ENCODE data around the gene MRPS7. TPM values are rescaled to one million over a fixed set of nuclear protein-coding genes. Genes with fewer than 3 reads are reported as not detected.

Gene MRPS7
- total and polyA plus RNA-seq, 9 of the 15 experiments (the other 6 are each of a cell fraction or from before 2014, with no cell fraction given), result 107 to 244 (median 132) TPM

- no peak for TF ChIP-seq ZNF766 (CRISPR knock-in tag; conservative IDR thresholded peaks at IDR 0.05)
- TF ChIP-seq TAF1 (IDR thresholded peaks at IDR 0.05; ENCODE audit: control insufficient read depth, extremely low read depth, insufficient read depth, low read length, severe bottlenecking), result no peak
- no peak for TF ChIP-seq SETDB1 (IDR thresholded peaks at IDR 0.05; ENCODE audit: low read length)
- peak; percentile 11; the same call in 1 of the 2 replicates for TF ChIP-seq ZNF384 (IDR thresholded peaks at IDR 0.05; ENCODE audit: low read depth, low read length)
- TF ChIP-seq CREB3 (tag; conservative IDR thresholded peaks at IDR 0.05; ENCODE audit: low read depth), result 0 out of 2 replicates have a peak, but pooled peaks have one; percentile 41
- no peak for TF ChIP-seq CBX2 (IDR thresholded peaks at IDR 0.05; ENCODE audit: insufficient read depth, low read length, poor library complexity, severe bottlenecking)
- TF ChIP-seq NCOR1 (IDR thresholded peaks at IDR 0.05), result no peak
- no peak for TF ChIP-seq HSF4 (CRISPR knock-in tag; IDR thresholded peaks at IDR 0.05; ENCODE audit: borderline replicate concordance)
- no peak for TF ChIP-seq ZFPM2 (CRISPR knock-in tag; IDR thresholded peaks at IDR 0.05)
- TF ChIP-seq BMI1 (IDR thresholded peaks at IDR 0.05; ENCODE audit: low read length), result no peak
- TF ChIP-seq ARID1B (IDR thresholded peaks at IDR 0.05), result 0 out of 2 replicates have a peak, but pooled peaks have one; percentile 49
- no peak for TF ChIP-seq ZFP1 (CRISPR knock-in tag; IDR thresholded peaks at IDR 0.05)
- TF ChIP-seq ZBTB33 (CRISPR knock-in tag; IDR thresholded peaks at IDR 0.05), result peak; percentile 79
- no peak for TF ChIP-seq CREBBP (IDR thresholded peaks at IDR 0.05; ENCODE audit: low read depth, low read length)
- TF ChIP-seq ZKSCAN3 (CRISPR knock-in tag; IDR thresholded peaks at IDR 0.05), result no peak
- no peak for TF ChIP-seq ETV6 (IDR thresholded peaks at IDR 0.05; ENCODE audit: borderline replicate concordance in 1 of 2, low read depth in 2 of 2, low read length in 1 of 2)
- no peak for TF ChIP-seq ETV6 (CRISPR knock-in tag; IDR thresholded peaks at IDR 0.05; ENCODE audit: borderline replicate concordance)
- TF ChIP-seq PHF20 (IDR thresholded peaks at IDR 0.05; ENCODE audit: partially characterized antibody), result peak; percentile 20
- peak; percentile 99 to 100 (median 99) for TF ChIP-seq CTCF (IDR thresholded peaks at IDR 0.05 in 2 of 3, conservative IDR thresholded peaks at IDR 0.05 in 1 of 3; ENCODE audit: insufficient read depth in 2 of 3, low read depth in 1 of 3, low read length in 3 of 3)
- TF ChIP-seq CHD1 (IDR thresholded peaks at IDR 0.05; ENCODE audit: low read length), result no peak
- 0 out of 4 replicates have a peak, but pooled peaks of 1 of the 2 experiments have one; percentile 8 for TF ChIP-seq FOXK2 (conservative IDR thresholded peaks at IDR 0.05 in 1 of 2, IDR thresholded peaks at IDR 0.05 in 1 of 2; ENCODE audit: low read depth in 2 of 2)
- no peak for TF ChIP-seq ZNF184 (CRISPR knock-in tag; IDR thresholded peaks at IDR 0.05)
- peak in 1 of 3 experiments; percentile 32 for TF ChIP-seq YY1 (IDR thresholded peaks at IDR 0.05; ENCODE audit: borderline replicate concordance in 1 of 3, control insufficient read depth in 1 of 3, extremely low read depth in 1 of 3, insufficient read depth in 3 of 3, insufficient read length in 1 of 3, insufficient replicate concordance in 2 of 3, low read depth in 1 of 3, low read length in 2 of 3)
These were observed 21.1 kb upstream of the MRPS7 start (continued) for GRCh38 chr17:75240394-75241142.

Measured in K562 (cell line).